K562 (cell line): ENCODE data around the gene HCFC1R1. TPM values are rescaled to one million over a fixed set of nuclear protein-coding genes. Genes with fewer than 3 reads are reported as not detected.

ENCODE experiments used
- BACH1 ChIP-seq: fragments of 200-800 bp; sonication (Bioruptor generic); IDR thresholded peaks from 2 replicates; pipeline ENCODE4 v1.6.1; 2016; ENCODE audit warnings: missing genetic modification characterization, missing compliant biosample characterization
- BRD4 ChIP-seq: fragments of 200-600 bp; sonication (generic); IDR thresholded peaks from 2 replicates; pipeline ENCODE4 v1.6.1; 2017; ENCODE audit warnings: inconsistent platforms
- CHD2 ChIP-seq: IDR thresholded peaks from 2 replicates; pipeline ENCODE4 v1.6.1; 2011; ENCODE audit warnings: low read depth, low read length
- DPF2 ChIP-seq: fragments of 450-650 bp; IDR thresholded peaks from 2 replicates; pipeline ENCODE4 v1.6.1; 2016
- GABPB1 ChIP-seq: sonication (generic); formaldehyde crosslinking; IDR thresholded peaks from 2 replicates; pipeline ENCODE4 v1.8.0; 2022; ENCODE audit warnings: mild to moderate bottlenecking, missing genetic modification reagents
- NFIC ChIP-seq: fragments of 450-650 bp; IDR thresholded peaks from 2 replicates; pipeline ENCODE4 v1.6.1; 2017; ENCODE audit warnings: mild to moderate bottlenecking, inconsistent platforms
- NR4A1 ChIP-seq, 2 experiments: fragments of 250-450 bp in 1 of 2; fragments of 450-650 bp in 1 of 2; sonication (Bioruptor Pico) in 1 of 2; IDR thresholded peaks; 2 replicates each; pipeline versions ENCODE4 v1.4.0 to v1.6.1; 2016 to 2020; ENCODE audit warnings: mild to moderate bottlenecking in 2 of 2, missing compliant biosample characterization in 1 of 2, missing genetic modification characterization in 1 of 2, moderate library complexity in 1 of 2
- NRF1 ChIP-seq, 2 experiments: fragments of 450-650 bp; IDR thresholded peaks in 1 of 2; conservative IDR thresholded peaks in 1 of 2; 2 replicates each; pipeline ENCODE4 v1.6.1; 2014; ENCODE audit warnings: mild to moderate bottlenecking in 2 of 2
- TCFL5 ChIP-seq: fragments of 250-450 bp; sonication (Bioruptor Pico); conservative IDR thresholded peaks from 2 replicates; pipeline ENCODE4 v1.6.1; 2021; ENCODE audit warnings: mild to moderate bottlenecking, moderate library complexity, matching md5 sums
- ZNF143 ChIP-seq: sonication (generic); formaldehyde crosslinking; IDR thresholded peaks from 2 replicates; pipeline ENCODE4 v1.9.0; 2022; ENCODE audit warnings: mild to moderate bottlenecking, missing genetic modification reagents
- ZNF197 ChIP-seq: fragments of 200-800 bp; sonication (Bioruptor generic); IDR thresholded peaks from 2 replicates; pipeline ENCODE4 v1.6.1; 2016; ENCODE audit warnings: low read depth, missing genetic modification characterization, missing compliant biosample characterization
- ZNF316 ChIP-seq: fragments of 450-650 bp; IDR thresholded peaks from 2 replicates; pipeline ENCODE4 v1.6.1; 2016
- ZNF41 ChIP-seq: fragments of 250-450 bp; sonication (Bioruptor Pico); conservative IDR thresholded peaks from 2 replicates; pipeline ENCODE4 v1.4.0; 2020; ENCODE audit warnings: mild to moderate bottlenecking
- polyA plus RNA-seq, 8 experiments: library from polyadenylated mRNA; depleted of rRNA in 4 of 8; stranded (reverse) in 5 of 8; unstranded in 3 of 8; fragments of >200 nt; fragmentation: Nextera tagmentation in 2 of 8; fragmentation: Illumina TruSeq in 1 of 8; extraction: Ambion mirVana in 2 of 8; extraction: Trizol in 1 of 8; gene quantifications; 2 replicates each; pipeline versions ENCODE4 v1.2.1 to v1.2.3, GENCODE V29; 2011 to 2014; ENCODE audit warnings: inconsistent platforms in 1 of 8, missing spikeins in 1 of 8
- total RNA-seq, 7 experiments: library from RNA; depleted of rRNA in 6 of 7; stranded (reverse); fragments of >200 nt in 6 of 7; fragmentation: Illumina TruSeq in 2 of 7; extraction: Trizol in 2 of 7; gene quantifications; 2 replicates each; pipeline versions ENCODE4 v1.2.1 to v1.2.3, GENCODE V29; 2011 to 2021; ENCODE audit warnings: low replicate concordance in 1 of 7
- TF ChIP-seq, protein P1 (sequence below), 2 experiments: fragments of 450-650 bp; IDR thresholded peaks; 2 replicates each; pipeline ENCODE4 v1.6.1; 2018; ENCODE audit warnings: mild to moderate bottlenecking in 2 of 2, low read depth in 1 of 2; ENCODE audit not compliant: partially characterized antibody in 2 of 2
- TF ChIP-seq, protein P2 (sequence below): fragments of 200-800 bp; sonication (Bioruptor generic); IDR thresholded peaks from 2 replicates; pipeline ENCODE4 v1.6.1; 2017; ENCODE audit warnings: missing genetic modification characterization, missing compliant biosample characterization
- TF ChIP-seq, protein P3 (sequence below): fragments of 250-450 bp; sonication (Bioruptor Pico); IDR thresholded peaks from 2 replicates; pipeline ENCODE4 v1.4.0; 2020

Gene HCFC1R1
- total and polyA plus RNA-seq, 9 of the 15 experiments (the other 6 are each of a cell fraction or from before 2014, with no cell fraction given), result 2.2 to 29.0 (median 11.2) TPM

DNA sequence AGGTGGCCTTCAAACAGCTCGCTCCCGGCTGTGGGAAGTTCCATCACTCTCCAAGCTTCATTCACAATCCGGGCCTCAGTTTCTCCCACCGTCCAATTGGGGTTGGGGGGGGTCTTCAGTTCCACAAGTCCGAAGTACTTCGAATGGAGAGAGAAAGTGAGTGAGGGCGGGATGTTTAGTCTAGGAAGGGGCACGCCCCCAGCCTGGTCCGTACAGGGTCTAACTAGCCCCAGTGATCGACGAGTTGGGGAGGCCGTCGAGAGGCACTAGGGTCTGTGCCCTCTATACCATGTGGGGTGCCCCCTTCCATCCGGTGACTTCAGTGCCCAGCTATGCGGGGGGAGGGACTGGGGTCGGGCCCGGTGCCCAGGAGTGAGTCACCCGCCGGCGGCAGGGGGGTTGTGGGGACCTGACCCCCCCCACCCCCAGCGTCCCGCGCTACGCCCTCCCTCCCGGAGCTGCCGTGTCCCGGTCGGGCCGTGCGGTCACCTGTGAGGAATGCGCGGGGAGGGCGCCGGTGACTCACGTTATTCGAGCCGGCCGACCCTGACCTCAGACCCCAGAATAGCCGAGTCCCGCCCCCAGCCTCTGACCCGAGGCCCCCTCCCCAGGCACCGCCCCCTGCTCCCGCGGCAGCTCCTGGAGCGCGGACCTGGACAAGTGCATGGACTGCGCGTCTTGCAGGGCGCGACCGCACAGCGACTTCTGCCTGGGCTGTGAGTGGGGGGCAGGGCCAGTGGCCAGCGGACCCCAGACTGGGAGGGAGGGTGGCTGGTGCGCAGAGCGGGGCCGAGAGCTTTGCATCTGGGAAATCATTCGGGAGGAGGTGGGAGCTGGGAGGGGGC, 2.9 kb downstream of the HCFC1R1 start (continued):
- TF ChIP-seq, protein P1, sequence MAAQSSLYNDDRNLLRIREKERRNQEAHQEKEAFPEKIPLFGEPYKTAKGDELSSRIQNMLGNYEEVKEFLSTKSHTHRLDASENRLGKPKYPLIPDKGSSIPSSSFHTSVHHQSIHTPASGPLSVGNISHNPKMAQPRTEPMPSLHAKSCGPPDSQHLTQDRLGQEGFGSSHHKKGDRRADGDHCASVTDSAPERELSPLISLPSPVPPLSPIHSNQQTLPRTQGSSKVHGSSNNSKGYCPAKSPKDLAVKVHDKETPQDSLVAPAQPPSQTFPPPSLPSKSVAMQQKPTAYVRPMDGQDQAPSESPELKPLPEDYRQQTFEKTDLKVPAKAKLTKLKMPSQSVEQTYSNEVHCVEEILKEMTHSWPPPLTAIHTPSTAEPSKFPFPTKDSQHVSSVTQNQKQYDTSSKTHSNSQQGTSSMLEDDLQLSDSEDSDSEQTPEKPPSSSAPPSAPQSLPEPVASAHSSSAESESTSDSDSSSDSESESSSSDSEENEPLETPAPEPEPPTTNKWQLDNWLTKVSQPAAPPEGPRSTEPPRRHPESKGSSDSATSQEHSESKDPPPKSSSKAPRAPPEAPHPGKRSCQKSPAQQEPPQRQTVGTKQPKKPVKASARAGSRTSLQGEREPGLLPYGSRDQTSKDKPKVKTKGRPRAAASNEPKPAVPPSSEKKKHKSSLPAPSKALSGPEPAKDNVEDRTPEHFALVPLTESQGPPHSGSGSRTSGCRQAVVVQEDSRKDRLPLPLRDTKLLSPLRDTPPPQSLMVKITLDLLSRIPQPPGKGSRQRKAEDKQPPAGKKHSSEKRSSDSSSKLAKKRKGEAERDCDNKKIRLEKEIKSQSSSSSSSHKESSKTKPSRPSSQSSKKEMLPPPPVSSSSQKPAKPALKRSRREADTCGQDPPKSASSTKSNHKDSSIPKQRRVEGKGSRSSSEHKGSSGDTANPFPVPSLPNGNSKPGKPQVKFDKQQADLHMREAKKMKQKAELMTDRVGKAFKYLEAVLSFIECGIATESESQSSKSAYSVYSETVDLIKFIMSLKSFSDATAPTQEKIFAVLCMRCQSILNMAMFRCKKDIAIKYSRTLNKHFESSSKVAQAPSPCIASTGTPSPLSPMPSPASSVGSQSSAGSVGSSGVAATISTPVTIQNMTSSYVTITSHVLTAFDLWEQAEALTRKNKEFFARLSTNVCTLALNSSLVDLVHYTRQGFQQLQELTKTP (IDR thresholded peaks at IDR 0.05; ENCODE audit: low read depth in 1 of 2, partially characterized antibody in 2 of 2), result peak in 1 of 2 experiments; percentile 17
- TF ChIP-seq, protein P2, sequence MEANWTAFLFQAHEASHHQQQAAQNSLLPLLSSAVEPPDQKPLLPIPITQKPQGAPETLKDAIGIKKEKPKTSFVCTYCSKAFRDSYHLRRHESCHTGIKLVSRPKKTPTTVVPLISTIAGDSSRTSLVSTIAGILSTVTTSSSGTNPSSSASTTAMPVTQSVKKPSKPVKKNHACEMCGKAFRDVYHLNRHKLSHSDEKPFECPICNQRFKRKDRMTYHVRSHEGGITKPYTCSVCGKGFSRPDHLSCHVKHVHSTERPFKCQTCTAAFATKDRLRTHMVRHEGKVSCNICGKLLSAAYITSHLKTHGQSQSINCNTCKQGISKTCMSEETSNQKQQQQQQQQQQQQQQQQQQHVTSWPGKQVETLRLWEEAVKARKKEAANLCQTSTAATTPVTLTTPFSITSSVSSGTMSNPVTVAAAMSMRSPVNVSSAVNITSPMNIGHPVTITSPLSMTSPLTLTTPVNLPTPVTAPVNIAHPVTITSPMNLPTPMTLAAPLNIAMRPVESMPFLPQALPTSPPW, result peak; percentile 91
- TF ChIP-seq ZNF41 (CRISPR knock-in tag), result no peak
- TF ChIP-seq NRF1 (conservative IDR thresholded peaks at IDR 0.05 in 1 of 2, IDR thresholded peaks at IDR 0.05 in 1 of 2), result 0 out of 4 replicates have a peak, but pooled peaks have one; percentile 2 to 15
- no peak for TF ChIP-seq BRD4
- peak; percentile 8; the same call in 1 of the 2 replicates for TF ChIP-seq GABPB1
- no peak for TF ChIP-seq NR4A1 (CRISPR knock-in tag; IDR thresholded peaks at IDR 0.05)
- TF ChIP-seq NR4A1 (tag; IDR thresholded peaks at IDR 0.05), result no peak
- TF ChIP-seq TCFL5 (CRISPR knock-in tag), result no peak
- no peak for TF ChIP-seq BACH1 (tag)
- peak; percentile 89 for TF ChIP-seq NFIC
- no peak; the same call in 1 of the 2 replicates for TF ChIP-seq CHD2
- peak; percentile 82 for TF ChIP-seq DPF2
- 0 out of 2 replicates have a peak, but pooled peaks have one; percentile 16 for TF ChIP-seq ZNF143 (CRISPR knock-in tag)
- TF ChIP-seq ZNF197 (CRISPR knock-in tag), result no peak
- TF ChIP-seq, protein P3, sequence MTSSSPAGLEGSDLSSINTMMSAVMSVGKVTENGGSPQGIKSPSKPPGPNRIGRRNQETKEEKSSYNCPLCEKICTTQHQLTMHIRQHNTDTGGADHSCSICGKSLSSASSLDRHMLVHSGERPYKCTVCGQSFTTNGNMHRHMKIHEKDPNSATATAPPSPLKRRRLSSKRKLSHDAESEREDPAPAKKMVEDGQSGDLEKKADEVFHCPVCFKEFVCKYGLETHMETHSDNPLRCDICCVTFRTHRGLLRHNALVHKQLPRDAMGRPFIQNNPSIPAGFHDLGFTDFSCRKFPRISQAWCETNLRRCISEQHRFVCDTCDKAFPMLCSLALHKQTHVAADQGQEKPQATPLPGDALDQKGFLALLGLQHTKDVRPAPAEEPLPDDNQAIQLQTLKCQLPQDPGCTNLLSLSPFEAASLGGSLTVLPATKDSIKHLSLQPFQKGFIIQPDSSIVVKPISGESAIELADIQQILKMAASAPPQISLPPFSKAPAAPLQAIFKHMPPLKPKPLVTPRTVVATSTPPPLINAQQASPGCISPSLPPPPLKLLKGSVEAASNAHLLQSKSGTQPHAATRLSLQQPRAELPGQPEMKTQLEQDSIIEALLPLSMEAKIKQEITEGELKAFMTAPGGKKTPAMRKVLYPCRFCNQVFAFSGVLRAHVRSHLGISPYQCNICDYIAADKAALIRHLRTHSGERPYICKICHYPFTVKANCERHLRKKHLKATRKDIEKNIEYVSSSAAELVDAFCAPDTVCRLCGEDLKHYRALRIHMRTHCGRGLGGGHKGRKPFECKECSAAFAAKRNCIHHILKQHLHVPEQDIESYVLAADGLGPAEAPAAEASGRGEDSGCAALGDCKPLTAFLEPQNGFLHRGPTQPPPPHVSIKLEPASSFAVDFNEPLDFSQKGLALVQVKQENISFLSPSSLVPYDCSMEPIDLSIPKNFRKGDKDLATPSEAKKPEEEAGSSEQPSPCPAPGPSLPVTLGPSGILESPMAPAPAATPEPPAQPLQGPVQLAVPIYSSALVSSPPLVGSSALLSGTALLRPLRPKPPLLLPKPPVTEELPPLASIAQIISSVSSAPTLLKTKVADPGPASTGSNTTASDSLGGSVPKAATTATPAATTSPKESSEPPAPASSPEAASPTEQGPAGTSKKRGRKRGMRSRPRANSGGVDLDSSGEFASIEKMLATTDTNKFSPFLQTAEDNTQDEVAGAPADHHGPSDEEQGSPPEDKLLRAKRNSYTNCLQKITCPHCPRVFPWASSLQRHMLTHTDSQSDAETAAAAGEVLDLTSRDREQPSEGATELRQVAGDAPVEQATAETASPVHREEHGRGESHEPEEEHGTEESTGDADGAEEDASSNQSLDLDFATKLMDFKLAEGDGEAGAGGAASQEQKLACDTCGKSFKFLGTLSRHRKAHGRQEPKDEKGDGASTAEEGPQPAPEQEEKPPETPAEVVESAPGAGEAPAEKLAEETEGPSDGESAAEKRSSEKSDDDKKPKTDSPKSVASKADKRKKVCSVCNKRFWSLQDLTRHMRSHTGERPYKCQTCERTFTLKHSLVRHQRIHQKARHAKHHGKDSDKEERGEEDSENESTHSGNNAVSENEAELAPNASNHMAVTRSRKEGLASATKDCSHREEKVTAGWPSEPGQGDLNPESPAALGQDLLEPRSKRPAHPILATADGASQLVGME (CRISPR knock-in tag), result no peak
- TF ChIP-seq ZNF316, result no peak
